Neuronal stem cell (in vitro differentiated cells): ENCODE measurements around the gene PAX2.

Experiments used
- DNase-seq: peaks from one replicate; pipeline ENCODE4 v3.0.0-alpha.2; 2013; ENCODE audit warnings: low spot score
- H2AFZ ChIP-seq: one replicate; pipeline ENCODE4 v1.6.1; 2013; ENCODE audit warnings: mild to moderate bottlenecking, low read length, inconsistent platforms
- H2AK5ac ChIP-seq: 2 replicates; pipeline ENCODE4 v1.6.1; 2013; ENCODE audit warnings: low read depth, mild to moderate bottlenecking, inconsistent platforms, low read length, moderate library complexity, mixed read lengths
- H2BK120ac ChIP-seq: 2 replicates; pipeline ENCODE4 v1.6.1; 2013; ENCODE audit warnings: low read depth, mild to moderate bottlenecking, inconsistent platforms, low read length, moderate library complexity, mixed read lengths
- H2BK12ac ChIP-seq: one replicate; pipeline ENCODE4 v1.6.1; 2013; ENCODE audit warnings: low read length, inconsistent platforms
- H2BK15ac ChIP-seq: 2 replicates; pipeline ENCODE4 v1.6.1; 2013; ENCODE audit warnings: mild to moderate bottlenecking, low read length, inconsistent platforms, mixed read lengths
- H2BK5ac ChIP-seq: one replicate; pipeline ENCODE4 v1.6.1; 2013; ENCODE audit warnings: inconsistent platforms, mild to moderate bottlenecking, low read length, moderate library complexity
- H3K14ac ChIP-seq: one replicate; pipeline ENCODE4 v1.6.1; 2013; ENCODE audit warnings: low read length, inconsistent platforms
- H3K18ac ChIP-seq: 2 replicates; pipeline ENCODE4 v1.6.1; 2013; ENCODE audit warnings: low read length, inconsistent platforms
- H3K23ac ChIP-seq: 2 replicates; pipeline ENCODE4 v1.6.1; 2013; ENCODE audit warnings: low read depth, mild to moderate bottlenecking, mixed read lengths, low read length, inconsistent platforms; ENCODE audit not compliant: poor library complexity
- H3K27ac ChIP-seq: replicated peaks from 3 replicates; pipeline ENCODE4 v1.5.1; 2013; ENCODE audit warnings: low read length, inconsistent platforms
- H3K27me3 ChIP-seq, 3 experiments: 2 replicates each; pipeline ENCODE4 v1.6.1; 2013; ENCODE audit warnings: low read length in 3 of 3, mild to moderate bottlenecking in 2 of 3, inconsistent platforms in 1 of 3, low read depth in 1 of 3, mixed read lengths in 1 of 3, moderate library complexity in 1 of 3; ENCODE audit not compliant: control insufficient read depth in 3 of 3, insufficient read depth in 3 of 3
- H3K36me3 ChIP-seq, 2 donors: replicated peaks in 1 of 2; 2 replicates each; pipeline ENCODE4 v1.6.1; 2013; ENCODE audit warnings: low read length in 2 of 2; ENCODE audit not compliant: control insufficient read depth in 2 of 2, insufficient read depth in 2 of 2
- H3K4ac ChIP-seq: 2 replicates; pipeline ENCODE4 v1.6.1; 2013; ENCODE audit warnings: inconsistent platforms, mild to moderate bottlenecking, low read length, moderate library complexity
- H3K4me1 ChIP-seq, 2 donors: 1 replicate in 1 of 2; 2 replicates in 1 of 2; pipeline ENCODE4 v1.6.1; 2013; ENCODE audit warnings: low read length in 2 of 2, low read depth in 1 of 2; ENCODE audit not compliant: control insufficient read depth in 2 of 2, insufficient read depth in 1 of 2
- H3K4me2 ChIP-seq: one replicate; pipeline ENCODE4 v1.6.1; 2013; ENCODE audit warnings: mild to moderate bottlenecking, low read length, inconsistent platforms; ENCODE audit not compliant: insufficient read depth, poor library complexity, severe bottlenecking
- H3K4me3 ChIP-seq, 2 donors: 2 replicates each; pipeline ENCODE4 v1.5.1; 2013; ENCODE audit warnings: low read length in 2 of 2, mild to moderate bottlenecking in 2 of 2, inconsistent platforms in 1 of 2, moderate library complexity in 1 of 2
- H3K79me1 ChIP-seq: one replicate; pipeline ENCODE4 v1.6.1; 2013; ENCODE audit warnings: low read depth, mild to moderate bottlenecking, inconsistent platforms, low read length, moderate library complexity
- H3K9ac ChIP-seq: one replicate; pipeline ENCODE4 v1.6.1; 2013; ENCODE audit warnings: mild to moderate bottlenecking, low read depth, low read length, inconsistent platforms; ENCODE audit not compliant: poor library complexity
- H3K9me3 ChIP-seq, 2 donors: replicated peaks in 1 of 2; 2 replicates each; pipeline versions ENCODE3 to v1.6.1; 2013; ENCODE audit warnings: low read length in 2 of 2, mild to moderate bottlenecking in 2 of 2, inconsistent platforms in 1 of 2, low read depth in 1 of 2, mixed read lengths in 1 of 2, moderate library complexity in 1 of 2; ENCODE audit not compliant: control insufficient read depth in 2 of 2, insufficient read depth in 1 of 2
- H4K8ac ChIP-seq: one replicate; pipeline ENCODE4 v1.6.1; 2013; ENCODE audit warnings: low read depth, mild to moderate bottlenecking, inconsistent platforms, low read length, moderate library complexity
- H4K91ac ChIP-seq: one replicate; pipeline ENCODE4 v1.6.1; 2013; ENCODE audit warnings: low read length, low read depth, mild to moderate bottlenecking, inconsistent platforms; ENCODE audit not compliant: poor library complexity
- WGBS, 2 donors: extraction: QIAGEN DNeasy Blood & Tissue Kit; methylation state at CpG; one replicate each; pipeline ENCODE4 v1.1.7; 2013; ENCODE audit warnings: missing lambda C conversion rate in 2 of 2, mixed read lengths in 1 of 2; ENCODE audit not compliant: insufficient read length in 2 of 2, insufficient replicate concordance in 1 of 2; ENCODE audit errors: extremely low coverage in 2 of 2; 5-methylcytosine and 5-hydroxymethylcytosine counted together

The PAX2 gene

GRCh38 chr10:100811752-100812750, 66.7 kb downstream of the PAX2 start:
- Histone ChIP-seq H2AFZ (no peak overlapping the region), H3K9me3 (no peaks in the 10 kb centered on the region), H3K27ac (no peak overlapping the region), H3K4me3 (no peak overlapping the region), H2BK15ac (no peak overlapping the region), H3K27me3 (peaks cover 0 to 93% (median 54%) of the 10 kb centered on the region in 3 experiments), H3K4ac (no peak overlapping the region), H3K79me1 (no peaks in the 10 kb centered on the region), H3K23ac (no peak overlapping the region), H2BK120ac (no peak overlapping the region), H2BK5ac (no peak overlapping the region), H3K4me1 (peaks cover 0 to 7% of the 10 kb centered on the region in 2 donors), H4K91ac (no peak overlapping the region), H4K8ac (no peak overlapping the region), H3K14ac (no peak overlapping the region), H3K4me2 (no peak overlapping the region), H2AK5ac (no peak overlapping the region), H2BK12ac (no peak overlapping the region), H3K36me3 (no peaks in the 10 kb centered on the region), H3K9ac (no peak overlapping the region), H3K18ac (no peak overlapping the region)
- DNase-seq: no peak
- no CpG with 5 or more reads among the region's 16 CpGs for WGBS, 2 donors

GRCh38 chr10:100812978-100813377, 67.6 kb downstream of the PAX2 start:
- Histone ChIP-seq H4K91ac (no peak overlapping the region), H3K4me2 (no peak overlapping the region), H3K23ac (no peak overlapping the region), H4K8ac (no peak overlapping the region), H2BK5ac (no peak overlapping the region), H2BK120ac (no peak overlapping the region), H3K36me3 (no peaks in the 10 kb centered on the region), H3K4me1 (peaks cover 0 to 9% of the 10 kb centered on the region in 2 donors), H3K4ac (no peak overlapping the region), H3K9ac (no peak overlapping the region), H3K18ac (no peak overlapping the region), H3K14ac (no peak overlapping the region), H2AFZ (no peak overlapping the region), H3K27me3 (peaks cover 0 to 92% (median 59%) of the 10 kb centered on the region in 3 experiments), H2AK5ac (no peak overlapping the region), H3K4me3 (no peak overlapping the region), H2BK12ac (no peak overlapping the region), H2BK15ac (no peak overlapping the region), H3K9me3 (no peaks in the 10 kb centered on the region), H3K79me1 (no peaks in the 10 kb centered on the region), H3K27ac (no peak overlapping the region)
- WGBS, 2 donors: no CpG with 5 or more reads among the region's 6 CpGs
- DNase-seq: no peak

GRCh38 chr10:100814751-100815474, 69.5 kb downstream of the PAX2 start:
- no CpG with 5 or more reads among the region's 3 CpGs for WGBS, 2 donors
- peaks cover 0 to 83% (median 63%) of the 10 kb centered on the region in 3 experiments for H3K27me3 ChIP-seq
- H2BK12ac ChIP-seq: no peak overlapping the region

GRCh38 chr10:100816671-100817070, 71.3 kb downstream of the PAX2 start:
- DNase-seq: peak; percentile 71
- H3K27me3 ChIP-seq: peaks cover 0 to 78% (median 70%) of the 10 kb centered on the region in 3 experiments
- WGBS, 2 donors: no CpG with 5 or more reads among the region's 6 CpGs

More at GRCh38 chr10:100814751-100815474, 69.5 kb downstream of the PAX2 start:
- Histone ChIP-seq H2BK15ac (no peak overlapping the region), H2BK120ac (no peak overlapping the region), H2BK5ac (no peak overlapping the region), H3K27ac (no peak overlapping the region), H4K91ac (no peak overlapping the region), H3K9me3 (no peaks in the 10 kb centered on the region), H3K18ac (no peak overlapping the region), H2AFZ (no peak overlapping the region), H4K8ac (no peak overlapping the region), H3K14ac (no peak overlapping the region), H3K23ac (no peak overlapping the region), H3K36me3 (no peaks in the 10 kb centered on the region), H3K4me1 (peaks cover 0 to 9% of the 10 kb centered on the region in 2 donors), H3K9ac (no peak overlapping the region), H3K4me2 (no peak overlapping the region), H3K79me1 (no peaks in the 10 kb centered on the region), H2AK5ac (no peak overlapping the region), H3K4me3 (no peak overlapping the region), H3K4ac (no peak overlapping the region)
- no peak for DNase-seq

More at GRCh38 chr10:100816671-100817070, 71.3 kb downstream of the PAX2 start:
- no peak overlapping the region for H2AFZ ChIP-seq
- no peak overlapping the region for H2BK5ac ChIP-seq
- no peak overlapping the region for H2BK15ac ChIP-seq
- no peak overlapping the region for H3K4me3 ChIP-seq
- H3K4ac ChIP-seq: no peak overlapping the region
- no peak overlapping the region for H3K14ac ChIP-seq
- no peak overlapping the region for H2BK120ac ChIP-seq
- no peak overlapping the region for H4K8ac ChIP-seq
- H3K4me1 ChIP-seq: peaks cover 0 to 9% of the 10 kb centered on the region in 2 donors
- H3K79me1 ChIP-seq: no peaks in the 10 kb centered on the region
- no peak overlapping the region for H3K4me2 ChIP-seq
- H3K36me3 ChIP-seq: no peaks in the 10 kb centered on the region
- no peak overlapping the region for H2AK5ac ChIP-seq
- H2BK12ac ChIP-seq: no peak overlapping the region
- no peak overlapping the region for H3K27ac ChIP-seq
- H3K18ac ChIP-seq: no peak overlapping the region
- no peak overlapping the region for H3K9ac ChIP-seq
- no peak overlapping the region for H3K23ac ChIP-seq
- H4K91ac ChIP-seq: no peak overlapping the region
- H3K9me3 ChIP-seq: no peaks in the 10 kb centered on the region
